ENCODE data around the gene PTPN22. TPM values are rescaled to one million over a fixed set of nuclear protein-coding genes. Genes with fewer than 3 reads are reported as not detected.

Gene PTPN22
- 4.1 TPM for total RNA-seq

GRCh38 chr1:113871597-113872113 is at the start of gene PTPN22:
Gene PTPN22, minus strand, starts transcription at chr1:113871712.
- ATAC-seq (peak; percentile 92), DNase-seq (ENCODE audit: low spot score) (peak; percentile 63)
- intact Hi-C loops (cut with DNase I): no loop called here

DNA sequence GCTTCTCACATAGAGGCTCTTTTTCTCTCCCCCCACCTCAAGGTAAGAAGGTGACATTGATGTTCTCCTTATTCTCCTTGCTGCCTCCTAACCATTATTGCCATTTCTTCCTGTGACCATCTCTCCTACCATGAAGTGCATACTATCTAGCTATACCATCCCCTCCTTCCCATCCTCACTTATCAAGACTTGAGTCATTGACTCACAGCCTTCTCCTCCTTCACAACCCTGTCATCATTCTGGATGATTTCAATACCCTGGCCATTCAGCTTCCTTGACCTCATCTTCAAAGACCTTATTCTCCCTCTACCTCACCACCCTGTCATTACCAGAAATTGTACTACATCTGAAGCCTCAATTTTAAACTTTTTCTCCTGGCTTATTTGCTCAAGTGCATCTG is 46.7 kb upstream of the PTPN22 start:
- no peak for ATAC-seq
- intact Hi-C loops (cut with DNase I): no loop called here
- no peak for DNase-seq (ENCODE audit: low spot score)

DNA sequence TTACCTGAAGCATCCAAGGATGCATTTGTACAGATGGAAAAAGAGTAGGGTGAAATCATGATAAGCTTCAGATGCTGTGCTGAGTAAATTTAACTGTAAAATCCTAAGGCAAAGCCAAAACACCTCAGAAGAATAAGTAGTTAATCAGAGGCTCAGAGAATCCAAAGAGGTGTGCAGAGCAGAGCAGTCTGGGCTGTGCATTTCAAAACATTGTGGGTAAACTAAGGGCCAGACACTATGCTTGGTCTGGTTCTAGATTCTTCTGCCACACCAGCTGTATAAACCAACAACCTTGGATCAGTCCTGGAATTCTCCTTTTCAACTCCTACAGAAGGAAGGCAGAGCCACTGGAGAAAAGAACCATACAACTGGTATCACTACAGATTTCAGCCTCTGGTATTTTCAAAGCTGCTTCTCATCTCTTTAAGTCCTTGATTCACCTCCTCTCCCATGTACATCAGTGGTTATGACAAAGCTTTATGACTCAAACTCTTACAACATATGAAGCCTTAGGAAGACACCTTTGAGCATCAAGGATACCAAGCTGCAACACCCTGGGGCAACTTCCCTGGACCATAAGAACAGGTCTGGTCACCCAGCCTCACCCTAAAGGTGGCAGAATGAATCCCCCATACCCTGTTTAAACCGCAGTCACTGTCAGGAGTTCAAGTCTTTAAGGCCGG is 46.0 kb upstream of the PTPN22 start:
- DNase-seq (ENCODE audit: low spot score) (no peak), ATAC-seq (no peak)
- intact Hi-C loops (cut with DNase I): no loop called here

GRCh38 chr1:113916974-113917373 is 45.5 kb upstream of the PTPN22 start:
- intact Hi-C loops (cut with DNase I): no loop called here
- DNase-seq (ENCODE audit: low spot score) (no peak), ATAC-seq (no peak)

GRCh38 chr1:113913887-113914664 is 42.6 kb upstream of the PTPN22 start:
- DNase-seq (ENCODE audit: low spot score) (no peak), ATAC-seq (no peak)
- intact Hi-C loops (cut with DNase I): no loop called here

- intact Hi-C loops (cut with DNase I): no loop called here
- ATAC-seq (no peak), DNase-seq (ENCODE audit: low spot score) (no peak)
Observed at GRCh38 chr1:113913312-113913668, 41.8 kb upstream of the PTPN22 start.

DNA sequence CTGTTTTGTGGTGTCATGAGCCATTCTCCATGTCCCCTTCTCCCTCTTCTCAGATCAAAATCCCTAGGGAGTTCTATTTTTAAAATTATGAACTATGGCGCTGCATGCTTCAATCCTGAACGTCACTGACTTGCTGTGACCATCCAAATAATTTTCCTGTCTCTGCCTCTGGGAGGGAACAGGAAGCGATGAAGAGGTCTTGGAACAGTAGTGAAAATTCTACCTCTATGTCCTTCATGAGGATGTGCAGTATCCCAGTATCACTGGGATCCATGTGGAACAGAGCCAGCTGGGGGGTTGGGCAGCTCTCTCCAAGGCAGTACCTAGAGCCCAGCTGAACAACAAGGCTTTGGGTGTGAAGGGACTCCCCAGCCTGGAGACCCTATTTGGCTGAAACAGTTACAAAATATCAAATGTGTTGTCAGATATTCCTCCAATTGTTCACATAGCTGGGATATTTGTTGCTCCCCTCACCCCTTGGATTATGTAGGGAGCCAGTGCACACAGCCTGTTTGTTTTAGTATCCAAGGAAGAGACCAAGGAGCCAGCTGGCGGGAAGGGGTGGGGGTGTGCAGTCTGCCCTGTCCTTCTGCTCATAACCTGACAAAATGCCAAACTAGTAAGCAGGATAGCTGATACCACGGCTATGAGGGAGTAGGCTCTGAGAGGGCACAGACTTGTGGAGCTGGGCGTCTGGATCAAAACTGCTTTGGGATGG is 41.2 kb upstream of the PTPN22 start:
- no peak for DNase-seq (ENCODE audit: low spot score)
- ATAC-seq: no peak
- intact Hi-C loops (cut with DNase I): no loop called here

DNA sequence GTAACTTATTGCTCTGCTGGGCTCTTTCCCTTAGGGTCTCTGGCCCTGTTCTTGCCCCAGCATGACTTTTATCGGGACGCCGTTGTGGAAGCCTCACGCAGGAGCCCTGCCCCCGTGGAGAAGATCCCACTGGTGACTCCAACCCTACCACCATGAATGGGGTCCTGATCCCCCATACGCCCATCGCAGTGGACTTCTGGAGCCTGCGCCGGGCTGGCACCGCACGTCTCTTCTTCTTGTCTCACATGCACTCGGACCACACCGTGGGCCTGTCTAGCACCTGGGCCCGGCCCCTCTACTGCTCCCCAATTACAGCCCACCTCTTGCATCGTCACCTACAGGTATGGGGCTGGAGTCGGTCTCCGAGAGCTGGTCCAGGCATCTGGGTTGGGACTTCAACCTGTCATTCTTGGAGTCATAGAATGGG is 33.9 kb upstream of the PTPN22 start:
- DNase-seq (ENCODE audit: low spot score) (no peak), ATAC-seq (peak; percentile 0)
- intact Hi-C loops (cut with DNase I): loop anchor here (5.0 kb wide), 1 partner anchor 1098 kb away; no protein-coding TSS in a partner anchor

GRCh38 chr1:113904674-113905434 is 33.3 kb upstream of the PTPN22 start, which contains the start of the genes AP4B1 and DCLRE1B:
Gene AP4B1, minus strand, starts transcription at chr1:113904799. Its CDS starts 82 bp downstream, at chr1:113904717.
Gene DCLRE1B, plus strand, starts transcription at chr1:113905326. Its CDS starts 261 bp downstream, at chr1:113905587.
- intact Hi-C loops (cut with DNase I): loop anchor here (5.0 kb wide), 1 partner anchor 1098 kb away; no protein-coding TSS in a partner anchor
- DNase-seq (ENCODE audit: low spot score): peak; percentile 99
- peak; percentile 99 for ATAC-seq

- ATAC-seq (no peak), DNase-seq (ENCODE audit: low spot score) (no peak)
- intact Hi-C loops (cut with DNase I): no loop called here
Observed at GRCh38 chr1:113904293-113904673, 32.8 kb upstream of the PTPN22 start.

DNA sequence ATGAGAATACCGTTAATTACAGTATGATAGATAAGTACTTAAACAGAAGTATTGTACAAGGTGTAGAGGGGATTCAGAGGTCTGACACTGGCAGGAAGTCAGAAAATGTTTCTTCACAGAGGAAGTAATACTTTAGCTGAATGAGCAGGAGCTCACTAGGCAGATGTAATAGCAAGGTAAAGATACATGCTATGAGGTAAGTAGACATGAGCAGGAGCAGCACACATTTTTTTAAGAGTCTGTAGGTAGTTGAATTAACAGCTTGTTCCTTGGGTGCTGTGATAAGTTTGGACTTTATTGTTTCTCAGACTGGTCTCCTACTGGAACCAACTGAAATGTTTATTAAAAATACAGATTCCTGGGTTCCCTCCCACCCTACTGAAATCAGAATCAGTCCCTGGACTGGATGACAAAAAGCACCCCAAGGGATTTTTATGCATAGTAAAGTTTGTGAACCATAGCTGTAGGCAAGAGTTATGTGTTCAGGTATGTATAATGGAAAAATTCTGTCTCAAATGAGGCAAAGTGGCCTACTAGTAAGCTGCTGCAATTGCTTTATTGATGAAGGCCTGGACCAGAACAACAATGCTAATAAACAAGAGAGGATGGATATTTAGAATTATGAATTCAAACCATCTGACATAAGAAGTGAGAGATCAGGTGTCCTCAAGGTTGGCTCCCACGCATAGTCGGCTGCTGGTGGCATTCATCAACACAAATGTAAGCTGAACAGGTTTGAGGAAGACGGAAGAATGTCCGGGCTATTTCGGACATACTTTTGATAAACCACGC is 32.2 kb upstream of the PTPN22 start:
- ATAC-seq (no peak), DNase-seq (ENCODE audit: low spot score) (no peak)
- intact Hi-C loops (cut with DNase I): no loop called here

- DNase-seq (ENCODE audit: low spot score): no peak
- intact Hi-C loops (cut with DNase I): no loop called here
- no peak for ATAC-seq
Observed at GRCh38 chr1:113901191-113901590, 29.7 kb upstream of the PTPN22 start.

DNA sequence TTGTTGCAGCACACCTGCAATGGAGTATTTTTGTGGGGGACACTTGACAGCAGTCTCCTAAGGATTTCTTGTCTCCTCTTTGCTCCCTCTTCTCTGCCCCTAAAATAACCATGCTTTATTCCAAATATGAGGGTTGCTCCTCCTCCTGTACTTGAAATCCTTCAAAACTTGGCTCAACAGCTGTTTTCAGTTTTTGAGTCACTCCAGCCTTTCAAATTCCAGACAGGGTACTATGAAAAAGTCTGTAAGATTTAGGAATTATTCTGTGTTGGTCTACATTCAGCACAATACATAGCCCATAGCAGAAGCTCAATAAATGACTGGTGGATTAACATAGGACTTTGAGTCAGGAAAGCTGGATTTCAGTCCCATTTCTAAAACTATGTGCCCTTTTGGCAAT is 27.6 kb upstream of the PTPN22 start:
- no peak for ATAC-seq
- intact Hi-C loops (cut with DNase I): no loop called here
- no peak for DNase-seq (ENCODE audit: low spot score)

- no peak for DNase-seq (ENCODE audit: low spot score)
- intact Hi-C loops (cut with DNase I): no loop called here
- ATAC-seq: no peak
Observed at GRCh38 chr1:113898241-113898814, 26.8 kb upstream of the PTPN22 start.

- intact Hi-C loops (cut with DNase I): no loop called here
- ATAC-seq (no peak), DNase-seq (ENCODE audit: low spot score) (no peak)
Observed at GRCh38 chr1:113895961-113896360, 24.4 kb upstream of the PTPN22 start.

DNA sequence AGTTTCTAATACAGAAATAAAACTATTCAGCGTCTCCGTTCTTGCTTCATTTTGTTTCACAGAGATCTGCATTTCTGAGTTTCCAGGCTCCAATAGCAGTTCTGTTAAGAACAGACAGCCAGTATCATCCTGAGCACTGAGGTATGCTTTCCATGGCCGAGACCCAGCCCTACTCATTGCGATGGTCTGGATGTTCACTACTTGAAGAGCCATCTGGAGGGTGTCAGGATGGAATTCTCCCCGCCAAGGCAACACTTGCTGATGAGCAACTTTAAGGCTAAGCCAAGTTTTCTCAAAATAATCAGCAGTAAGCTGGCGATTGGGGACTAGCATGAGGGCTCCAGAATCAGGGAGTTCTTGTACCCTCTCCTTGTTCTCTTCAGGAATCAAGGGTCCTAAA is 23.6 kb upstream of the PTPN22 start:
- DNase-seq (ENCODE audit: low spot score) (no peak), ATAC-seq (no peak)

DNA sequence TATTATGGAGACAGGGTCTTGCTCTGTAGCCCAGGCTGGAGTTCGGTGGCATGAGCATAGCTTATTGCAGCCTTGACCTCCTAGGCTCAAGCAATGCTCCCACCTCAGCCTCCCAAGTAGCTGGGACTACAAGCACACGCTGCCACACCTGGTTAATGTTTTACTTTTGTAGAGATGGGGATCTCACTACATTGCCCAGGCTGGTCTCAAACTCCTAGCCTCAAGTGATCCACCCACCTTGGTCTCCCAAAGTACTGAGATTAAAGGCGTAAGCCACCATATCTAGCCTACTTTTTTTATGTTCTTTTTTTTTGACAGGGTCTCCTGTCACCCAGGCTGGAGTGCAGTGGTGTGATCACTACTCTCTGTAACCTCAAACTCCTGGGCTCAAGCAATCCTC is 21.8 kb upstream of the PTPN22 start:
- DNase-seq (ENCODE audit: low spot score): no peak
- no peak for ATAC-seq
- intact Hi-C loops (cut with DNase I): no loop called here

More for the DNA sequence above, 23.6 kb upstream of the PTPN22 start:
- intact Hi-C loops (cut with DNase I): no loop called here
